Right hindlimb (tissue), 1 donor: ENCODE measurements around the gene SNTG2.

ENCODE experiments used
- DNase-seq: peaks from one replicate; pipeline ENCODE4 v3.0.0-alpha.2; 2018

SNTG2 gene

GRCh38 chr2:1154710-1155594, 204.3 kb downstream of the SNTG2 start:
- DNase-seq: no peak

DNA sequence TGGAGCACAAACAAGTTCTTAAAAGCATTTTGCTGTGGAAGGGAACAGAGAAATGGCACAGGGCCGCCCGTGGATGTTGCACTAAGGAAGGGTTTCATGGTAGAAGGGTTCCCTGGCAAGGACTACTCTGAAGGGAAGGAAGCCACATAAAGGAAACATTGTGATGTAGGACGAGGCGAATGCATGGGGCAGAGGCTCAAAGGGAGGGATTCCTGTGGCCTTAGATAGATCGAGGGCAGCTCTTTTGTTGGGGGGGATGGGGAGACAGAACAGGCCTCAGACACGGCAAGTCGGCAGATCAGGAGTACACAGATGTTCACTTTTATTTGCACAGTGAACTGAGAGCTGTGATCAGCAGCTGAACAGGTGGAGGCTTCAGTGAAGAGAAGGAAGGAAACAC, 205.4 kb downstream of the SNTG2 start:
- DNase-seq: no peak

GRCh38 chr2:1156531-1156930, 205.9 kb downstream of the SNTG2 start:
- no peak for DNase-seq

GRCh38 chr2:1157107-1157506, 206.5 kb downstream of the SNTG2 start:
- no peak for DNase-seq

GRCh38 chr2:1159013-1159412, 208.4 kb downstream of the SNTG2 start:
- no peak for DNase-seq

DNA sequence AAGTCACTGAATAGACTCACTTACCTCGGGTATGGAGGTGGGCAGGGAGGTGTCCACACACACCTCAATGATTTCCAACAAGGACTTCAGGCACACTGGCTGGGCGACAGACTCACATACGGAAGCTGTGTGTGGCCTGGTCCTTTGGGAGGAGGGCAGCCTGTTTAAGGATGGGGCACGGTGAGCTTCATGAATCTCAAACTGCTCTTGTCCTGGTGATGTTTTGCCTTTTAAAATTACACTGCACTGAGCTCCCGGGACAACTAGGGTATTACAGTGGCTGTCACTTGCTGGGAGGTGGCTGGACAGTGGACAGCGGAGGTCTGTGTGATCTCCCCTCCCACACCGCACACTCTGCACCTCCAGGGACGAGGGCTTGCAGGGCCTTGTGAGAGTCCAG, 211.6 kb downstream of the SNTG2 start:
- DNase-seq: no peak

DNA sequence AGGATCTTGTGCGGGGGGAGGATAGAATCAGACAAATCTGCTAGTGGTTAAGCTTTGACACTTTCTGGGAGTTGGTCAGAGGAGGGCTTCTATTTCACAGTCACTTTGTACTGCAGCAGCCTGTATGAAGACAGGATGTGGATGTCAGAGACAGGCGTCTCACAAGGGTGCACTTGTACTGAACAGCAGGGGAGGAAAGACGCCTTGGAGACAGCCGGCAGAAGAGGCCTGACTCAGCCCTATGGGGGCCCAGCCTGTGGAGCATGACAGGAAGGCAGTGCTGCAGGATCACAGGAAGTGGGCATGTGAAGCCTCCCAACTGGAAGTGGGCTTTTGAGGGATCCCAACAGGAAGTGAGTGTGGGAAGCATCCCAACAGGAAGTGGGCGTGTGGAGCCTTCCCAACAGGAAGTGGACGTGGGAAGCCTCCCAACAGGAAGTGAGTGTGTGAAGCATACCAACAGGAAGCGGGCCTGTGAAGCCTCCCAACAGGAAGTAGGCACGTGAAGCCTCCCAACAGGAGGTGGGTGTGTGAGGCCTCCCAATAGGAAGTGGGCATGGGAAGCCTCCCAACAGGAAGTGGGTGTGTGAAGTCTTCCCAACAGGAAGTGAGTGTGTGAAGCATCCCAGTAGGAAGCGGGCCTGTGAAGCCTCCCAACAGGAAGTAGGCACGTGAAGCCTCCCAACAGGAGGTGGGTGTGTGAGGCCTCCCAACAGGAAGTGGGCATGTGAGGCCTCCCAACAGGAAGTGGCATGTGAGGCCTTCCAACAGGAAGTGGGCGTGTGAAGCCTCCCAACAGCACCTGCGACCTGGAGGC, 212.3 kb downstream of the SNTG2 start:
- DNase-seq: no peak

DNA sequence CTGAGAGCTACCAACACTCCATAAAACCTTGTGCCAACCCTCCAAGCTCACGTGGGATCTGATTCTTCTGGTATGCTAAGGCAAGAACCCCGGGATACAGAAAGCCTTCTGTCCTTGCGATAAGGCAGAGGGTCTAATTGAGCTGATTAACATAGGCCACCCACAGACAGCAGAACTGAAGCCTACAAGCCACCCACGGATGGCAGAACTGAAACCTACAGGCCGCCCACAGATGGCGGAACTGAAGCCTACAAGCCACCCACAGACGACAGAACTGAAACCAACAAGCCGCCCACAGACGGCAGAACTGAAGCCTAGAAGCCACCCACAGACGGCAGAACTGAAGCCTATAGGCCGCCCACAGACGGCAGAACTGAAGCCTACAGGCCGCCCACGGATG, 216.3 kb downstream of the SNTG2 start:
- DNase-seq: no peak

GRCh38 chr2:1168846-1169245, 218.2 kb downstream of the SNTG2 start:
- DNase-seq: no peak

- DNase-seq: no peak
These were observed 218.8 kb downstream of the SNTG2 start for GRCh38 chr2:1169291-1169949.

GRCh38 chr2:1170241-1170640, 219.6 kb downstream of the SNTG2 start:
- DNase-seq: no peak

- DNase-seq: no peak
These were observed 220.1 kb downstream of the SNTG2 start for GRCh38 chr2:1170711-1171110.

DNA sequence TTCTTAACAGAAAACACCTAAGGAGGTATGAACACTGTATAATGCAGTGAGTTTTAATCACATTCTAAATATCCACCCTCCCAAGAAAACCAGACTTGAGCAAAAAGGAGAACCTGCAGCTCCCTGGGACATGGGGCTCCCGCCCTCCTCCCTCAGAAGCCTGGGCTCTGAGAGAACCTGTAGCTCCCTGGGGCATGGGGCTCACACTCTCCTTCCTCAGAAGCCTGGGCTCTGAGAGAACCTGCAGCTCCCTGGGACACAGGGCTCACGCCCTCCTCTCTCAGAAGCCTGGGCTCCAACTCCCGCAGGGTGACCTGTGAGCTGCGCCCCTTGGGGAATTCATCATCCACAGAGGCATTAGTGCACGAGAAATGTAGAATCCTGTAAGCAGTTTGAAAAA, 222.9 kb downstream of the SNTG2 start:
- no peak for DNase-seq

DNA sequence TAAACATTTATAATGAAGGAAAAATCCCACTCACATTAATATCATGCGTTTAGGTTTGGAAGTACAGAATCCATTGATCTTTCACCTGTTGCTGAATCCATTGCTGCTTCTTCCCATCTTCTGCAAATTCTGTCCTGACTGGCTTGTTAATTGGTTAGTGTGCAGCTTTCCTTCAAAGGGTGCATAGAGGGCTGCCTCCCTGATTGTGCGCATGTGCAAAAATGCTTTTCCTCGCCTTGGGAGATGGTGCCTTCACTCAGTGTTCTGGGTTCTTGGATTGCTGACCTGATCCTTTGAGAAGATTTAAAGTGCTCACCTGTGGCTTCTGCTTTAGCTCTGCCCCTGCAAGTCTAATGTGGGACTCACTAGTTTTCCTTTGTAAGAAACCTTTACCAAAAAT, 231.2 kb downstream of the SNTG2 start:
- no peak for DNase-seq

DNA sequence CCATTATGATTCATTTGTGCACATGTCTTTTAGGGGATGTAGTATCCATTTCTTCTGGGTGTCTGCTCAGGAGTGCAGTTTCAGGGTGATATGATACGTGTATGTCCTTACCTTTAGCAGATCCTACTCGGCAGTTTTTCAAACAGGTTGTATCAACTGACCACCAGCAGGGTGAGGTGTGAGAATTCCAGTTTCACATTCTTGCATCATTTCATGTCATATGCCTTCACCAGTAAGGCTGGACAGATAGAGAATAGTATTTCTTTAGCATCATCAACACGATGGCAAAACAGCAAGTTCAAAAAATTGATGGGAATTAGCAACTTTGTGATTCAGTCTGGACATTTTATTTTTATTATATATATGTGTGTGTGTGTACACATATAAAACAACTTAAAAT, 232.7 kb downstream of the SNTG2 start:
- no peak for DNase-seq

- no peak for DNase-seq
These were observed 235.8 kb downstream of the SNTG2 start for GRCh38 chr2:1186421-1186820.

GRCh38 chr2:1187189-1187588, 236.5 kb downstream of the SNTG2 start:
- no peak for DNase-seq

DNA sequence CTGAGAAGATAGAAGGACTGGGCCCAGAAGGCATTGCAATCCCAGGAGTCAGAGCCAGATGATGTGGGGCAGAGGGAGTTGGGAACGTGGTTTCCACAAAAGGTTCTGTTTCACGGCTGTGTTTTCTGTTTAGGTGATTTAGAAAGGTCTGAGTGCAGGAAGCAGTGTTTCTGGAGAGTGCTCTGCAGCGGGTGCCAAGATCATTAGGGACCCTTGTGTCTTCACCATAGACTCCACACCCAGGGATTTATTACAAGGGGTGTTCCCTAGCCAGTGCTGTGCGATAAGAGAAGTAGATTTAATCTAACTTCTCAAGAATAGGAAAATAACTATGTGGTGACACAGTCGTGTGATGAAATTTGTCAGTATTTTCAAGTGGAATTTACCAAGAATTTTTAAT, 241.5 kb downstream of the SNTG2 start:
- no peak for DNase-seq

DNA sequence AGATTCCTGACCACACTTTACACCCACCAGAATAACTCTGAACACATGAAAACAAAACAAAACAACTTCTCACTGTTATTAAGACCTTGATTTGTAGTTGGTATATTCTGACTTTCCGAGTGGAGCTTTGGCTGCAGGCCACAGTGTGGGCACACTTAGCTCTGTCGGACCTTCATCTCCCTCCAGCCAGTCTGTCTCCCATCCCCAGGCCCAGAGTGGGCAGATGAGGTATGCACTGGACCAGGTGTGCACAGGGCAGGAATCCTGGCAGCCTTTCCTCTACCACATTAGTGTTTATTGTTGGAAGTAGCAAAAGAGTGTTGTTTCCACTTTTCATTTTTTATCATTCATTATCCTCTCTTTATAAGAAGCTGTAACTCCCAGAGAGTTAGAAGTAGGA, 243.2 kb downstream of the SNTG2 start:
- DNase-seq: no peak

DNA sequence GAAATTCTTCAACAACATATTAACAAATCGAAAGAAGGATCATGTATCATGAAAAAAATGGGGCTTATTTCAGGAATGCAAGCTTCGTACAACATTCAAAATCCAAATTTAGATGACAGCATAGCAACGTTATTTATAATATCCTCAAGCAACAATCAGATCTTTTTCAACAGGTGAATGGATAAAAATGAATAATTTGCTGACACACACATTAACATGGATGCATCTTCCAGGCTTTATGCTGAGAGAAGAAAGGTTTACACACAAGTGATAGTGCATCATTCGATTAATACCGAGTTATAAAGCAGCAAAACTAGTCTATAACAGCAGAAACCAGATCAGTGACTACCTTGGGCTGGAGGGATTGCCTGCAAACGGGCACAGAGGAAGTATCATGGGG, 253.1 kb downstream of the SNTG2 start:
- no peak for DNase-seq

GRCh38 chr2:1205853-1206252, 255.2 kb downstream of the SNTG2 start:
- no peak for DNase-seq

DNA sequence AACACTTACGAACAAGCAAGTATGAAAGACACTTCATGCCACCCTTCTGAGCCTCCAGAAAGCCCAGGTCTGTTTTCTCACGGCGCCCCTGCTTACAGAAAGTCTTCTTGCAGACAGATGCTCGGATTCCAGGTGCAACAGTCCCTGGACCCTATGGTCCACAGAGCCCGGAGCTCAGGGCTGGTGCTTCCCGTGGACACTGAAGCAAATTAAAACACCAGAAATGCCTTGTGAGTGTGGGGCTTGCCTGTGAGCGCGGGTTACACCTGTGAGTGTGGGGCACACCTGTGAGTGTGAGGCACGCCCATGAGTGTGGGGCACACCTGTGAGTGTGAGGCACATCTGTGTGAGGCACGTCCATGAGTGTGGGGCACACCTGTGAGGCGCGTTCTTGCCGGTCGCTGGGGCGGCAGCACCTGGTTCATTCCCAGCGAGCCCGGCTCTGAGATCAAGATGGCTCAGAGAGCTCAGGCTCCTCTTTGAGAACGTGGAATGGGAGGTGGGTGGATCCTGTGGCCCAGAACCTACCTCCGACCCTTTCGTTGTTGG, 257.4 kb downstream of the SNTG2 start:
- no peak for DNase-seq

- no peak for DNase-seq
These were observed 257.9 kb downstream of the SNTG2 start for GRCh38 chr2:1208522-1208921.
